Right renal pelvis (tissue), 4 donors: ENCODE results near the gene HINFP. TPM values are rescaled to one million over a fixed set of nuclear protein-coding genes. Genes with fewer than 3 reads are reported as not detected.
A peak's percentile ranks its signal among the peaks of the same experiment; 100 is the strongest.
"Not testable (repeated sequence)": the region's sequence is repeated elsewhere in the genome, so short reads cannot be mapped to it uniquely, and the experiment has no call there.

Experiments
- DNase-seq, 4 donors: peaks; one replicate each; pipeline ENCODE4 v3.0.0-alpha.2; 2013; ENCODE audit warnings: low read depth in 4 of 4, low spot score in 3 of 4, missing footprints in 1 of 4
- polyA plus RNA-seq, 4 donors: library from polyadenylated mRNA; unstranded; fragments of 120-200 nt; gene quantifications; one replicate each; pipeline ENCODE4 v1.2.1, GENCODE V29; 2013; ENCODE audit not compliant: insufficient read length in 4 of 4

The HINFP gene
- polyA plus RNA-seq, 4 donors, result 26.5 to 33.2 (median 30.0) TPM

DNA sequence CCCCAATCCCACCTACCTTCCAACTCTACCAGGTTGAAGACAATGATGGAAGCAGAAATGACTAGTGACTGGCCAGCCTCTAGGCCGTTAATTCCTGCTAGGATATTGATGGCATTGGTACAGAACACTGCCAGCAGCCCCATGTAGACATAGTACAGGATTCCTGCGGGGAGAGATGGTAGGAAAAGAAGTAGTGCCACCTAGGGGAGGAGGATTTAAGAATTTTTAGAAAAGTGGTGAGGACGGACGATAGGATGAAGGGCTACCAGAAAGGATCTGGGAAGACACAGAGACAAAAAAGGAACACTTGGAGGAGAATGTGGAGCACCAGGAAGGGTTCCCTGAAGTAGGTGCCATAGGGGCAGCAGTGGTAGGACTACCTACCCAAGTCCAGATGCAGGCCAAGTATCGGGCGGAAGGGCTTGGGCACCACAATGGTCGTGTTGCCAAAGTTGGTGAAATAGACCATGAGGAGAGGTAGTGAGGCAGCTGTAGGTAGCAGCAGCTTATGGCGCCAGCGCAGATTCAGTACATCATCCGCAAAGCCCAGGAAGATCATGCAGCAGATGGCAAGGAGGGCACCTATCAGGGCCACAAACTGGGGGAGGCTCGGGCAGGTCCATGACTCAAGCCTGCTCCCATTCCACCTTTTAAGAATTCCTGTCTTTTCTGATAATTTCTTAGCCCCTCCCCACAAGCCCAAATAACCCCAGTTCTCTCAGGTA, 21.0 kb upstream of the HINFP start:
- DNase-seq, result no peak

DNA sequence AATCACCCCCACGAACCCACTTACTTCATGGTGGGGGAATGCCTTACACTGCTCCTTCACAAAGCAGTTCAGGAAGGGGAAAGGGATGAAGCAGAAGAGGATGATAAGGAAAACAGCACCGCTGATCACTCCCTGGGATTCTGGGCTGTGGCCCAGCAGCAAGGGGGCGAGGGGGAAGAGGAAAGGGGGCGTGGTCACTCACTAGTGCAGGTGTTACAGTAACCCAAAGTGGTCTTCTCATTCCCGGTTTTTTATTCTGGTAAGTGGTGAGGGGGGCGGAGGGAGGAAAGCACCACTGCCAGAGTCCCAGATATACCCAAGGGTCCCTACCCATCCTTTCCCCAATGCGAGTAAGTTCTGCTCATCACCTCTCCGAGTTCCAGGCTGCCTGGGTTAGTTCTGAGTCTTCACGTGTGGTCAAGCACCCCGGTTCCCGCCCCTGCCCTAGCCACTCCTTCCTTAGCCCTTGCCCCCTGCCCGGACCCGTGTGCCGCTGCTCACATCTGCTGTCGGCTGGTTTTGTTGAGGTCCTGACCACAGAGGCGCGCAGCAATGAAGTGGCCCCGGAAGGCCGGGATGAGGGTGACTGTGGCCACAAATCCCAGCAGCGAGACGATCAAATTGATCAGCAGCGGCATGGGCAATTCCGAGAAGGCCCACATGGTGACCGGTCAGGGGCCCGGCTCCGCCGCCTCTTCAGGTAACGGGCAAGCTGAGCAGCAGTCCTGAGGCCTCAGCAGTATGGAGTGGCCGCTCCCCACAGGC, 20.2 kb upstream of the HINFP start:
- no peak for DNase-seq

DNA sequence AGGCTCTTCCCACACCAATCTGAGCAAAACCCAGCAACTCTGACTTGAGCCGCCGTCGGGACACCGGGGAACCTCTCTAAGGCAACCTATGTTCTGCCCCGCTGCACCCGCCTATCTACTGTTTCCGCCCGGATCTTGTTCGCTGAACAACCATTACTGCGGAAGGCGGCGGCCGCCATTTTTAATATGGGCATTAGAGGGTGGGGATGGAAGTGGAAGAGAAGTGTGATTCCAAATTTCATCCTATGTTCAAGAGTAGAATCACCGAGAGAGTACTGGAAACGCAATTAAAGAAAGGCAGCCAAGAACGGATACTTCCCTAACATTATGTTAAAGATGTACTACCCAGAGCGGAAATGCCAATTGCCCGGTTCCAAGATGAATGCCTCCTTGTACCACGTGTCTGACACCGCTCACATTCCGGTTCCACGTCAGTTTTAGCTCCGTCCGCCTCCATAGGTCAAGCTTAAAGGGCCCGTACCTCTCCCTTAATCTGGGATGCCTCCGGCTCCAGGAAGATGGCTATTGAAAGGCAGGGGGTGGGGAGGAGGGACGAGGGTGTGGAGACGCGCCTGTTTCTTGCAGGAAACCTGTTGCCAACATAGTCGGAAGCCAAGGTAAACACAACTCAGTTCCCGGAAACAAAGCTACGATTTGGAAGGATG, 19.5 kb upstream of the HINFP start, which contains the start of gene DPAGT1:
DPAGT1 (minus strand) TSS at position 95 of the 665 bp plus-strand sequence. CDS start 198 bp downstream, outside the sequence.
- peak in 3 of 4 donors; percentile 90 to 92 (median 91) for DNase-seq

DNA sequence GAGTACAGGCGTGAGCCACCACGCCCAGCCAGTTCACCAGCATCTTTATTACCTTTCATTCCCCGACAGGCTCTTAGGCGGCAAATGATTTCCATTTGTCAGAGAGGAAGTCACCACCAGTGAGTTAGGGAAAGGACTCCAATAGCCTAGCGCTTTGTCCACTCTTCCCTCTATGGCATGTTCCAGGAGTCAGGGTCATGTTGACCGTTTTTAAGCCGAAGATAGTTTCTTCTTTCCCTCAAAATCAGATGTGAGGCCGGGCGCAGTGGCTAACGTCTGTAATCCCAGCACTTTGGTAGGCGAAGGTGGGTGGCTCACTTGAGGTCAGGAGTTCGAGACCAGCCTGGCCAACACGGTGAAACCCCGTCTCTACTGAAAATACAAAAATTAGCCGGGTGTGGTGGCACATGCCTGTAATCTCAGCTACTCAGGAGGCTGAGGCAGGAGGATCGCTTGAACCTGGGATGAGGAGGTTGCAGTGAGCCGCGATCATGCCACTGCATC, 18.2 kb upstream of the HINFP start:
- not testable (repeated sequence) for DNase-seq

DNA sequence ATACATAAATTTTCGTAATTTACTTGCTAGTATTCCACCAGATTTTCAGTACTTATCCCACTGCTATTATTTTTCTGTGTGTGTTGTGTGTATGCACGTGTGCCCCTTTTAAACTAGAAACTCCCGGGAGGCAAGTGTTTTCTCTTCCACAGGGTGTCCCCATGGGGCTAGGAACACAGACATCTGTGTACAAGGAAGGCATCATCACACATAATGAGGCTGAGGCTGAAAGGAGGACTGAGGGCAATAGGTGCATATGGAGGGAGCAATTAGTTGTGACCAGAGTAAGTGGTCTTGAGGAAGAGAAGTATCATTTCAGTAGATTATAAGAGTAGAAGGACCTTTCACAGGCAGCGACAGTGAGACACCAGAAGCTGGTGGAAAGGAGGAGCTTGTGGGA, 17.6 kb upstream of the HINFP start:
- no peak for DNase-seq

DNA sequence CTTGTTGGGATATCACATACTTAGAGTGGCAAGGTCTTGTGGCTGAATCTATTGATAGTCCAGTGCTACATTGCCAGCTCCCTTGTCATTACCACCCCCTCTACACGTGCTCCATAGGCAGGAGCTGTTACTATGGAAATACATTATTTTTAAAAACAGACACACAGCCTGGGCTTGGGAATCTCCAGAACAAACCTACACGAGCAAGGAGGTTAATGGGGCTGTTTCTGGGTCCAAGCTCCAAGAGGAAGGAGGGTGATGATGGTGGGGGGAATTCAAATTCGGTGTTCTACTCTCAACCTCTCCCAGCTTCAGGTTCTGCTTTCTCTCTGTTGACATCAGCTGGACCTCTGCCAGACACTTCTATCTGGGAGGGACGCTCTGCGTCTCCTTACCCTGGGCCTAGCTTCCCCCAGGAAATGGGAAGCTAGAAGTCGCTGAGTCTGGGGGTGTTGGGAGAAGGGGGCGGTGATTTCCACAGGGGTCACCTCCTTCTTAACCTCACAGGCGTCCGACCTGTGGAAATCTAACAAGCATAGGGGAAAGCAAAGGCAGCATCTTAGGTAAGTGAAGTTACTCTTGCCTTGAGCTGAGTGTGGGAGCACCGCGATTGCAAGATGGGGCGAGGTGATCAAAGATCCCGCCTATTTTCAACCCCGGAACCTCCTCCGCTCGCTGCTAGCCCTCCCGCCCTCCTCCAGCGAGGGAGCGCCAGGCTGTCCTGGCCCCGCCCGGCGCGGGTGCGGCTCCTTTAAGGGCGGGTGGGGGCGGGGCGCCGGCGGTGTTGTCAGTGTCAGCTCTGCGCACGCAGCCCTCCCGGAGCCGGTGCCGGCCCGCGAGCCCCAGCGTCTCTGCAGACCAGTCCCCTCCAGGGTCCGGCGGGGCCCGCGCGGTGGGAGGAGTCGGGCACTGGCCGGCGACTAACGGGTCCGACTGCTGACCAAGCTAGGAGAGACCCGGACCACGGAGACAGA, 14.5 kb upstream of the HINFP start, which contains the start of gene C2CD2L:
C2CD2L (plus strand) TSS at position 781 of the 974 bp plus-strand sequence. CDS start 398 bp downstream, outside the sequence.
- DNase-seq, result peak in 3 of 4 donors; percentile 63 to 80 (median 69)

DNA sequence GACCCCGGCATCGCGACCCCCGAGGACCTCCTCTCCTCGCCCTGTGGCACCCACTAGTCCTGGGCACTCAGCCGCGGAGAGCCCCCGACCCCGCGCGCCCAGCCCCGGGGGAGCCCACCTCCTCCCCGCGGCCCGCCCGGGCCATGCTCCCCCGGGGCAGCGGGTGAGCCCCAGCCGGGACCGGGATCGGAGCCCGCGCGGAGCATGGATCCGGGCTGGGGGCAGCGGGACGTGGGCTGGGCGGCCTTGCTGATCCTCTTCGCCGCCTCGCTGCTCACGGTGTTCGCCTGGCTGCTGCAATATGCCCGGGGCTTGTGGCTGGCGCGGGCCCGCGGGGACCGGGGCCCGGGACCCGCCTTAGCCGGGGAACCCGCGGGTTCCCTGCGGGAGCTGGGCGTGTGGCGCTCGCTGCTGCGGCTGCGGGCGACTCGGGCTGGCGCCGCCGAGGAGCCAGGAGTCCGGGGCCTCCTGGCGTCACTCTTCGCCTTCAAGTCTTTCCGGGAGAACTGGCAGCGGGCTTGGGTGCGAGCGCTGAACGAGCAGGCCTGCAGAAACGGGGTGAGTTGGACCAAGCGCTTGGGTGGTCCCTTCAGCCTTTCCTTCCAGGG, 13.7 kb upstream of the HINFP start:
- DNase-seq, result no peak

DNA sequence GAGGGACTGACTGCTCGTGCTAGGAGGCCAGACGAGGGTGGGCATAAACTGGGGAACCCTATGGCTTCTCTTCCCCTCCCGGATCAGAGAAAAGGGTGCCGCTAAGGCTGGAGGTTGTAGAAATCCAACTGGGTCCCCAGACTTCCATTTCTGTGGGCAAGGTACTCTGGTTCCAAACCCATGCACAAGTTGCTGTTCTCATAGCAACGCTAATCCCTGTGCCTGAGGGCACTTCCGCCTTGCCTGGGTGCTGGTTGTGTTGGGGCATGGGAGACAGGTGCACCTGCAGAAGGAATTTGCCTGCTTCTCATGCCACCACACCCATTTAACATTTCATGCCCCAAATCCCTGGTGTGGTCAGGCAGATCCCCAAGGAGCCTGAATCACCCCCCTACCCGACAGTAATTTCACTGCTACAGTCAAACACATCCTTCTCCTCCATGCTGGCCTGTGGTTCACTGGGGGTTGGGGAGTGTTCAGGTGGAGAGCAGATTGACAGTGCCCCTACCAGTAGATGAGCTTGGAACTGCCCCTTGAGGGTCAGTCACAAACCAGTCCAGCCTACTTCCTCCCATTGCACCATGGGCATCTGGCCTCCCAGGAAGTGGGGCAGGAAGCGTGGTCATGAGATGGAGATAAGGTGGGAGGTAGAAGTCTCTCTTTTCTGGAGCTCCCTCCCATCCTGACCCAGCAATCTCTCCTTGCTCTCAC, 13.1 kb upstream of the HINFP start:
- DNase-seq, result no peak

DNA sequence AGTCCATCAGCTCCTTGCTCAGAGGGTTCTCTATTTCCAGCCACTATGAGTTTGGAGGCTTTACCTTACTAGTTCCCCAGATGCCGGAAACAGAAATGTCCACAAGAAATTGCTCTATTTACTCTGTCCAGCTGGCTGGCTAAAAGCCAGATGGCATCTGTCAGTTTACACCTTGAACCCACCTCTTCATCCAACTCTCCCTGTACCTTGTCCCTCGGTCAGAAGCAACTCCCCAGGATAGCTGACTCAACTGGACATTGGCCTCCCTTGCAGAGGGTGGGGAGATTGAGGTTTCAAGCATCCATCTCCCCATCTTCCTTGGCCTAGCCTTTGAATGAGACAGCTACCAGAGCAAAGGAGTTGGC, 12.5 kb upstream of the HINFP start:
- DNase-seq, result no peak

DNA sequence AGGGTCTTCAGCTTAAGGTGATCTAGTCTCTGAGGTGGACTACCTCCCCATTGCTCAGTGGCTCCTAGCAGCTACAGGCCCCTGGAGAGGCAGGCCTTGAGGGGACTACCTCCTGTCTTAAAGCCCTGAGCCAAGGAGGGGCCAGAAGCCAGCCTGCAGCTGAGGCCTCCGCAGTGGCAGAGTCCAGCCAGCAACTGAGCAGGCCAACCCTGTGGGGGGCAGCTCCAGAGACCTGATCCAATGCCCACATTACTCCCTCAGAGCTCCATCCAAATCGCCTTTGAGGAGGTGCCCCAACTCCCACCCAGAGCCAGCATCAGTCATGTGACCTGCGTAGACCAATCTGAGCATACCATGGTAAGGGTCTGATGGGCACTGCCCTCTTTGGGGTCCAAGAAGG, 11.5 kb upstream of the HINFP start:
- DNase-seq, result no peak

DNA sequence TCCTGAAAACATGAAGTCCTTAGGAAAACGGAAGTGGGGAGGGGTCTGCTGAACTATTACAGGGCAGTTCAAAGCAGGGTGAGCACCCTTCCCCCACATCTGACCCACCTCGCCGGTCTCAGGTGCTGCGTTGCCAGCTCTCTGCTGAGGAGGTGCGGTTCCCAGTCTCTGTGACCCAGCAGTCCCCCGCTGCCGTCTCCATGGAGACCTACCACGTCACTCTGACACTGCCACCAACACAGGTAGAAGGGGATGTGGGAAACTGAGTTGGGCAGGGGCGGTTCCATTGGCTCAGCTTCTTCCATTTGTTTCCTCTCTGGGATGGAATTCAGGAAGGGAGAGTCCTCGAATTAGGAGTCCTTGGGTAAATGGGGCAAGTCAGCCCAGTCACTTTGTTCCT, 10.9 kb upstream of the HINFP start:
- no peak for DNase-seq

DNA sequence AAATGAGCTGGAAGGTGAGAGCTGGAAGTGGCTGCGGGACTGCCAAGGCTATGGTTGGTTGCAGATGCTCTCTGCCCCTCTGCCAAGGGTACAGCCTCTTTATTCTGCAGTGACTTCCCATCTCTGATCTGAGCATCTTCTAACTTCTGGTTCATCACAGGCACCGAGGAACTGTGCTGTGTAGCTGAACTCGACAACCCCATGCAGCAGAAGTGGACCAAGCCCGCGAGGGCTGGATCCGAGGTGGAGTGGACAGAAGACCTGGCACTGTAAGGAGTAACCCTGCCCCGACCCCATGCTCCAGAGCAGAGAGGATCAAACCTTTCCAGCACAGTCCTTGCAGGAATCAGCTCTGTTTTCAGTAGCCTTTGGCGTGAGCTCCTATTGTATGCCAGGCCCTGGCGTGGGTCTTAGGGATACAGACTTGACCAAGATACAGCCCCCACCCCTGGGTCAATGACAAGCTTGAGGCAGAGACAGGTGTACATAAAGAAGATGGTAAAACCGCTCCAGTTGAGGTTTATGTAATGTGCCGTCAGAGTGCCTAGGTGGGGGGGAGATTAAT, 9.9 kb upstream of the HINFP start:
- DNase-seq, result no peak

DNA sequence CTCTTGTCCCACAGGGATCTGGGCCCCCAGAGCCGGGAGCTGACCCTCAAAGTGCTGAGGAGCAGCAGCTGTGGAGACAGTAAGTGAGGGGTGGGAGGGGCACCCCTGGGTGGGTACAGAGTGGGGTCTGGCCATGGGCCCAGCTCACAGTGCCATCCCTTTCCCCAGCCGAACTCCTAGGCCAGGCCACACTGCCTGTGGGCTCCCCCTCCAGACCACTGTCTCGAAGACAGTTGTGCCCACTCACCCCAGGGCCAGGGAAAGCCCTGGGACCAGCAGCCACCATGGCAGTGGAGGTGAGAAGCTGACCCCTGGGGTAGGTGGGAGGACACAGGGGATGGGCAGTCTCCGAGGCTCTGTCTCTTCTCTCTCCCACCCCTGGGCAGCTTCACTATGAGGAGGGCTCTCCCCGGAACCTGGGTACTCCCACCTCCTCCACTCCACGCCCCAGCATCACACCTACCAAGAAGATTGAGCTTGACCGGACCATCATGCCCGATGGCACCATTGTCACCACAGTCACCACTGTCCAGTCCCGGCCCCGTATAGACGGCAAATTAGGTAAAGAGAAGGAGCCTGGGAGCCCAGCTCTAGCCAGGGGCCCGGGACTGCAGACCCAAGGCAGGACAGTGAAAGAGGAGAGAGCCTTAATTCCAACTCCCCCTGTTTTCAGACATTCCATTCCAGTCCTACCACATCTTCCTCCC, 8.9 kb upstream of the HINFP start:
- no peak for DNase-seq

DNA sequence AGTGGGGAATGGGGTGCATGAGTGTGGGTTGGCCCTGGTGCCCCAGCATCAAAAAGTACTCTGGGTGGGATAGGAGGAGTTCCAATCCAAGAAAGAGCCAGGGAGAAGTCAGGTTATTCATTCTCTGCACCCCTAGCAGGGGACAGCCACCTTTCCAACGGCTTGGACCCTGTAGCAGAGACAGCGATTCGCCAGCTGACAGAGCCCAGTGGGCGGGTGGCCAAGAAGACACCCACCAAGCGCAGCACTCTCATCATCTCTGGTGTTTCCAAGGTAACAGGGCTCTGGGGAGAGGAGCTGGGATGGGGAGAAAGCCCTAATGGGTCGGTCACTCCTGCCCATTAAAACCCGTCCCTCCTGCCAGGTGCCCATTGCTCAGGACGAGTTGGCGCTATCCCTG, 7.7 kb upstream of the HINFP start:
- no peak for DNase-seq

DNA sequence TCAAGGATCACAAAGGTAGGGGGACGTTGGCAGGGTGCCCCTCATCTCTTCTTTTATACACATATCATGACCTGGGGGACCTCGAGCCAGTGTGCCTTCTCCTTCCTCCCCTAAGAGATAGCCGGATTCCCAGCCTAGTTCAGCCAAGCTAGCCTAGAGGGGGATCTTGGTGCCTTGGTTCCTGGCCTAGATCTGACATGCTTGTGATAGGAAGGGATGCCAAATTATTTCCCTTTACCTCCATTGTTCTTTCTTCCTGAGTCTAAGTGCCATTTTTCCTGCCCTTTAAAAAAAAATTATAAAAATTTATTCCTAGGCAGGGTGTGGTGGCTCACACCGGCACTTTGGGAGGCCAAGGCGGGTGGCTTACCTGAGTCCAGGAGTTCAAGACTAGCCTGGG, 7.0 kb upstream of the HINFP start:
- DNase-seq, result no peak

DNA sequence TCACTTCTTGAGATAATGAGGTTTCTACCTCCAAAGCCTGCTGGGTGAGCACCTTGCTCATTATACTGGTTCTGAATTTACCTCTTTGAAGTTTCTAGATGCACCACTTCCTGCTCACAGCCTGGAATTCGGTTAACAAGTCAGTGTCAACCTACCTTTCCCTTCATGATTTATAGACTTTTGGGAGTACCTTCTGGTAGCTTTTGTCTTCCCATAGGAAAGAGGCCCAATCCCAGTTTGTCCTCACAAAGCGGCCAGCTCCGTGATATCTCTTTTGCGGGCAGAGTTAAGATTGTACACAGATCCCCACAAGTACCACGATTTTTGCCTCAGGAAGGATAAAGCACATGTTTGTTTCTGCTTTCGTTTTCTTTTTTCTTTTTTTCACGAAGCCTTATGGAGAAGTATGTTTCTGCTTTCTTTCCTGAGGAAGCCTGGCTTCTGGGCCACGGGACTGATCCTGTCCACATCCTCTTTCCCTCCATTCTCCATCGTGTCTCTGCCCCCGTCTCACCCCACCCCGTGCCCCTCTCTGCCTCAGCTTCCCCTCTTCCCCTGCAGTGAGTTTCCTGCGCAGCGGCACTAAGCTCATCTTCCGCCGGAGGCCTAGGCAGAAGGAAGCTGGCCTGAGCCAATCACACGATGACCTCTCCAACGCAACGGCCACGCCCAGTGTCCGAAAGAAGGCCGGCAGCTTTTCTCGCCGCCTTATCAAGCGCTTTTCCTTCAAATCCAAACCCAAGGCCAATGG, 5.7 kb upstream of the HINFP start:
- no peak for DNase-seq

DNA sequence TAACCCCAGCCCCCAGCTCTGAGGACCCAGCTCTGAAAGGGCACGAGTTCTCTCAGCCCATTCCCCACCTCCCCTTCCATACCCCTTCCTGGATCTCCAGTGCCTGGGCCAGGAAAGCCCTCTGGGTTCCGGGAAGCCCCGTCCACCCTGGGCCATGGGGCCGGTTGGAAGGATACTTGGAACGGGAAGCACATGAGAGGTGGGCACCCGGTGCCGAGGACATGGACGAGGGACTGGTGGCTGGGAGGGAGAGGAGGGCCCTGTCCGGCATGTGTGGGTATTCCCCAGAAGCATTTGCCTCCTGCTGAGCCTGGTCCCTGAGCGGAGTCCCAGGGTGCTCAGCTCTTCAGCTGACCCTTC, 5.2 kb upstream of the HINFP start:
- DNase-seq, result no peak
